SH-SY5Y (cell line): ENCODE data around the gene TNFRSF19.

Experiments used
- GATA2 ChIP-seq: IDR thresholded peaks from 2 replicates; pipeline ENCODE4 v1.6.1; 2011; ENCODE audit warnings: mild to moderate bottlenecking, low read depth, low read length
- GATA3 ChIP-seq: IDR thresholded peaks from 2 replicates; pipeline ENCODE4 v1.6.1; 2011; ENCODE audit warnings: low read depth, mild to moderate bottlenecking, low read length, moderate library complexity

The TNFRSF19 gene

GRCh38 chr13:23680845-23681669, 110.8 kb downstream of the TNFRSF19 start:
- TF ChIP-seq GATA3 (no peak), GATA2 (no peak)

GRCh38 chr13:23683084-23683483, 112.9 kb downstream of the TNFRSF19 start:
- TF ChIP-seq GATA2 = no peak

- TF ChIP-seq GATA3 (no peak), GATA2 (no peak)
These were observed 114.4 kb downstream of the TNFRSF19 start for GRCh38 chr13:23684647-23685046.

- TF ChIP-seq GATA3 (no peak), GATA2 (no peak)
These were observed 115.2 kb downstream of the TNFRSF19 start for GRCh38 chr13:23685416-23685815.

GRCh38 chr13:23686948-23687347, 116.7 kb downstream of the TNFRSF19 start:
- TF ChIP-seq GATA2 = no peak
- TF ChIP-seq GATA3 = no peak

- TF ChIP-seq GATA2 (no peak), GATA3 (no peak)
These were observed 117.4 kb downstream of the TNFRSF19 start for GRCh38 chr13:23687614-23688013.

GRCh38 chr13:23688336-23688735, 118.1 kb downstream of the TNFRSF19 start:
- TF ChIP-seq GATA3 (no peak), GATA2 (no peak)

- TF ChIP-seq GATA3 (no peak), GATA2 (no peak)
These were observed 120.5 kb downstream of the TNFRSF19 start for GRCh38 chr13:23690668-23691067.

GRCh38 chr13:23692816-23693215, 122.6 kb downstream of the TNFRSF19 start:
- TF ChIP-seq GATA2 = no peak
- TF ChIP-seq GATA3 = no peak

- TF ChIP-seq GATA3 = no peak
- no peak for TF ChIP-seq GATA2
These were observed 125.0 kb downstream of the TNFRSF19 start for GRCh38 chr13:23695196-23695595.

GRCh38 chr13:23695711-23696464, 125.7 kb downstream of the TNFRSF19 start:
- TF ChIP-seq GATA2 = no peak

GRCh38 chr13:23696610-23697009, 126.4 kb downstream of the TNFRSF19 start:
- TF ChIP-seq GATA3 = no peak
- no peak for TF ChIP-seq GATA2

- no peak for TF ChIP-seq GATA2
- TF ChIP-seq GATA3 = no peak
These were observed 127.6 kb downstream of the TNFRSF19 start for GRCh38 chr13:23697772-23698313.

GRCh38 chr13:23699271-23699670, 129.1 kb downstream of the TNFRSF19 start:
- TF ChIP-seq GATA3 (no peak), GATA2 (no peak)

- TF ChIP-seq GATA2 = no peak
- no peak for TF ChIP-seq GATA3
These were observed 131.0 kb downstream of the TNFRSF19 start for GRCh38 chr13:23701186-23701585.

- TF ChIP-seq GATA3 (no peak), GATA2 (no peak)
These were observed 131.4 kb downstream of the TNFRSF19 start for GRCh38 chr13:23701636-23702035.
